Measurements from ENCODE around the gene HBP1.

- TF ChIP-seq CTCF (conservative IDR thresholded peaks at IDR 0.05; ENCODE audit: low read length) (peak; percentile 56), EZH2phosphoT487 (IDR thresholded peaks at IDR 0.05; ENCODE audit: borderline replicate concordance, low read depth, low read length) (no peak)
Measured at GRCh38 chr7:107194052-107194451, 25.2 kb downstream of the HBP1 start.

Measured in OCI-LY7 (cell line).